ENCODE results near the gene MEF2A. TPM values are rescaled to one million over a fixed set of nuclear protein-coding genes. Genes with fewer than 3 reads are reported as not detected.

The MEF2A gene
- total and polyA plus RNA-seq, 2 experiments from 2014 or later: 91.7 to 556 TPM

- TF ChIP-seq CTCF (IDR thresholded peaks at IDR 0.05; ENCODE audit: low read depth, low read length): no peak
- Histone ChIP-seq H3K9me3 (ENCODE audit: low read depth) (no peaks in the 10 kb centered on the region), H3K27ac (peak overlapping the region; percentile 70), H3K27me3 (no peaks in the 10 kb centered on the region), H3K4me3 (no peak overlapping the region), H3K4me1 (ENCODE audit: low read depth) (peaks cover 44% of the 10 kb centered on the region), H3K36me3 (no peaks in the 10 kb centered on the region)
- DNase-seq (ENCODE audit: low read depth in 1 of 2, low spot score in 1 of 2): no peak
These were observed 18.4 kb downstream of the MEF2A start for GRCh38 chr15:99584081-99584600.

- Histone ChIP-seq H3K4me1 (ENCODE audit: low read depth) (peaks cover 26% of the 10 kb centered on the region), H3K36me3 (no peaks in the 10 kb centered on the region), H3K27ac (no peak overlapping the region), H3K9me3 (ENCODE audit: low read depth) (no peaks in the 10 kb centered on the region), H3K4me3 (no peak overlapping the region), H3K27me3 (no peaks in the 10 kb centered on the region)
- TF ChIP-seq CTCF (IDR thresholded peaks at IDR 0.05; ENCODE audit: low read depth, low read length): no peak
- no peak for DNase-seq (ENCODE audit: low read depth in 1 of 2, low spot score in 1 of 2)
These were observed 20.3 kb downstream of the MEF2A start for GRCh38 chr15:99586121-99586520.

- Histone ChIP-seq H3K36me3 (no peaks in the 10 kb centered on the region), H3K27ac (peak overlapping the region; percentile 4), H3K4me1 (ENCODE audit: low read depth) (no peaks in the 10 kb centered on the region), H3K4me3 (no peak overlapping the region), H3K27me3 (no peaks in the 10 kb centered on the region), H3K9me3 (ENCODE audit: low read depth) (no peaks in the 10 kb centered on the region)
- no peak for DNase-seq (ENCODE audit: low read depth in 1 of 2, low spot score in 1 of 2)
- no peak for TF ChIP-seq CTCF (IDR thresholded peaks at IDR 0.05; ENCODE audit: low read depth, low read length)
These were observed 24.0 kb downstream of the MEF2A start for GRCh38 chr15:99589801-99590200.

- Histone ChIP-seq H3K27me3 (no peaks in the 10 kb centered on the region), H3K36me3 (no peaks in the 10 kb centered on the region), H3K4me3 (no peak overlapping the region), H3K4me1 (ENCODE audit: low read depth) (no peaks in the 10 kb centered on the region), H3K27ac (peak overlapping the region; percentile 5), H3K9me3 (ENCODE audit: low read depth) (no peaks in the 10 kb centered on the region)
- no peak for DNase-seq (ENCODE audit: low read depth in 1 of 2, low spot score in 1 of 2)
- no peak for TF ChIP-seq CTCF (IDR thresholded peaks at IDR 0.05; ENCODE audit: low read depth, low read length)
These were observed 25.3 kb downstream of the MEF2A start for GRCh38 chr15:99590913-99591646.

GRCh38 chr15:99592145-99592791 lies 26.5 kb downstream of the MEF2A start:
- Histone ChIP-seq H3K9me3 (ENCODE audit: low read depth) (no peaks in the 10 kb centered on the region), H3K4me1 (ENCODE audit: low read depth) (no peaks in the 10 kb centered on the region), H3K36me3 (no peaks in the 10 kb centered on the region), H3K27me3 (no peaks in the 10 kb centered on the region), H3K4me3 (no peak overlapping the region), H3K27ac (peak overlapping the region; percentile 52)
- no peak for TF ChIP-seq CTCF (IDR thresholded peaks at IDR 0.05; ENCODE audit: low read depth, low read length)
- DNase-seq (ENCODE audit: low read depth in 1 of 2, low spot score in 1 of 2): peak in 1 of 2 donors; percentile 42

Data from cardiac muscle cell (in vitro differentiated cells and primary cell).